Brain pericyte (primary cell): Measurements from ENCODE around the gene DOCK1.

Experiments
- DNase-seq: peaks from one replicate; pipeline ENCODE4 v3.0.0-alpha.2; 2012; ENCODE audit warnings: low read depth, low spot score

Gene DOCK1

GRCh38 chr10:127216274-127216673 is 311.0 kb downstream of the DOCK1 start:
- DNase-seq, result no peak

GRCh38 chr10:127216786-127217185 is 311.6 kb downstream of the DOCK1 start:
- DNase-seq, result no peak

GRCh38 chr10:127218658-127219057 is 313.4 kb downstream of the DOCK1 start:
- DNase-seq, result no peak

GRCh38 chr10:127221281-127221680 is 316.1 kb downstream of the DOCK1 start:
- DNase-seq, result no peak

GRCh38 chr10:127227027-127227426 is 321.8 kb downstream of the DOCK1 start:
- no peak for DNase-seq

- no peak for DNase-seq
Observed at GRCh38 chr10:127227663-127228062, 322.4 kb downstream of the DOCK1 start.

GRCh38 chr10:127228195-127228787 is 323.1 kb downstream of the DOCK1 start:
- DNase-seq, result no peak

GRCh38 chr10:127234306-127234800 is 329.1 kb downstream of the DOCK1 start:
- no peak for DNase-seq

GRCh38 chr10:127236266-127236665 is 331.0 kb downstream of the DOCK1 start:
- no peak for DNase-seq

- no peak for DNase-seq
Observed at GRCh38 chr10:127242914-127243313, 337.7 kb downstream of the DOCK1 start.

GRCh38 chr10:127243490-127244272 is 338.5 kb downstream of the DOCK1 start:
- DNase-seq, result no peak

GRCh38 chr10:127245456-127245855 is 340.2 kb downstream of the DOCK1 start:
- no peak for DNase-seq

GRCh38 chr10:127250031-127250430 is 344.8 kb downstream of the DOCK1 start:
- DNase-seq, result no peak

- no peak for DNase-seq
Observed at GRCh38 chr10:127252818-127253217, 347.6 kb downstream of the DOCK1 start.

- no peak for DNase-seq
Observed at GRCh38 chr10:127254276-127254675, 349.0 kb downstream of the DOCK1 start.

GRCh38 chr10:127257395-127257794 is 352.2 kb downstream of the DOCK1 start:
- no peak for DNase-seq

- DNase-seq, result no peak
Observed at GRCh38 chr10:127259347-127259746, 354.1 kb downstream of the DOCK1 start.

- DNase-seq, result no peak
Observed at GRCh38 chr10:127262606-127263005, 357.4 kb downstream of the DOCK1 start.

- no peak for DNase-seq
Observed at GRCh38 chr10:127265288-127265687, 360.1 kb downstream of the DOCK1 start.

- DNase-seq, result no peak
Observed at GRCh38 chr10:127266431-127266830, 361.2 kb downstream of the DOCK1 start.

GRCh38 chr10:127267442-127267841 is 362.2 kb downstream of the DOCK1 start:
- DNase-seq, result no peak

- DNase-seq, result no peak
Observed at GRCh38 chr10:127272076-127272475, 366.8 kb downstream of the DOCK1 start.

- no peak for DNase-seq
Observed at GRCh38 chr10:127275272-127275671, 370.0 kb downstream of the DOCK1 start.
